Placental epithelial cell (primary cell): ENCODE measurements around the gene ADAM17. TPM values are rescaled to one million over a fixed set of nuclear protein-coding genes. Genes with fewer than 3 reads are reported as not detected.

ENCODE experiments used
- total RNA-seq: library from RNA; depleted of rRNA; stranded (reverse); fragments of >200 nt; gene quantifications from 2 replicates; pipeline ENCODE4 v1.2.3, GENCODE V29; 2012

ADAM17 gene
- total RNA-seq = 40.3 and 42.8 TPM in 2 replicates

DNA sequence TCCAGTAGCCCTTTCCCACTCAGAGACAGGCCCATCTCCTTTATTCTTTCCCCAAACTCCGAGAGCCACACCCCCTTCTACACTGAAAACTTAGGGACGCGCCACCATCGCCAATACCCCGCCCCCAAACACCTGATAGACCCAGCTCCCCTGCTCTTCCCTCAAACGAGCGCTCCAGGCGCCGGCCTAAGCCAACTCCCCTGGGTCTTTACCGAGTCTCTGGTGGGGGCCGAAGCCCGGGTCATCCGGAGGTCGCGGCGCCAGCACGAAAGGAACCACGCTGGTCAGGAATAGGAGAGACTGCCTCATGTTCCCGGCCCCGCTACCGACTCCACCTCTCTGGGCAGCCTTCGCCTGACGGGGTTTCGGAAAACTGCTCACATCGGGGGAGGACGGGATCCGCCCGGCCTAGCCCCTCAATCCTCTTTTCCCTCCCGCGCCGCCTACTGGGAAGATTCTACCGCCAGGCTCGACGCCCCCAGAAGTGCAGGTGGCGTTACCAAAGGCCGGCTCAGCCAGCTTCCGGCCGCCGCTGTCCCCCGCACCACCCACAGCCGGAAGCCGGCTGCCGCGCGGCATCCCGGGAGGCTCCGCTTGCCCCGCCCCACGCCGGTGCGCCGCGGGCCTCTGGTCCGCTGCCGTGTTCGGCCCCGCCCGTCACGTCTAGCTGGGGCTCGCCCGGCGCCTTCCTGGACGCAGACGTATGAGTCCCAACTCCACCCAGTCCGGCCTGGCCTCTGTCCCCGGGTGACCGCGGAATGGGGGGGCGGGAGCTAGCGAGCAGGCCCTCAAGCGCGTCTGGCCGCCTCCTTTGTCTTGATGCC lies at the start of gene ADAM17:
Gene ADAM17 (minus strand): TSS at position 534 of the 824 bp plus-strand sequence. CDS start 225 bp downstream, at position 309.

GRCh38 chr2:9474361-9475057 lies 81.1 kb downstream of the ADAM17 start, which contains the start of gene IAH1:
TSS of gene IAH1 (plus strand) at chr2:9474551. CDS start at chr2:9474567, 16 bp downstream.

Other genes starting within 250 kb of the ADAM17 start
- 38.5 and 61.1 TPM in 2 replicates for gene ITGB1BP1, start 132.3 kb downstream of the ADAM17 start, total RNA-seq
- gene CPSF3, start 132.2 kb downstream of the ADAM17 start, total RNA-seq = 28.7 and 44.0 TPM in 2 replicates
- 44.7 and 65.2 TPM in 2 replicates for gene IAH1, start 81.3 kb downstream of the ADAM17 start, total RNA-seq
- 614 and 713 TPM in 2 replicates for gene YWHAQ, start 75.2 kb upstream of the ADAM17 start, total RNA-seq